ENCODE results near the gene PHF2. TPM values are rescaled to one million over a fixed set of nuclear protein-coding genes. Genes with fewer than 3 reads are reported as not detected.

The PHF2 gene
- total RNA-seq, 1 experiment from 2014 or later = 10.3 TPM

DNA sequence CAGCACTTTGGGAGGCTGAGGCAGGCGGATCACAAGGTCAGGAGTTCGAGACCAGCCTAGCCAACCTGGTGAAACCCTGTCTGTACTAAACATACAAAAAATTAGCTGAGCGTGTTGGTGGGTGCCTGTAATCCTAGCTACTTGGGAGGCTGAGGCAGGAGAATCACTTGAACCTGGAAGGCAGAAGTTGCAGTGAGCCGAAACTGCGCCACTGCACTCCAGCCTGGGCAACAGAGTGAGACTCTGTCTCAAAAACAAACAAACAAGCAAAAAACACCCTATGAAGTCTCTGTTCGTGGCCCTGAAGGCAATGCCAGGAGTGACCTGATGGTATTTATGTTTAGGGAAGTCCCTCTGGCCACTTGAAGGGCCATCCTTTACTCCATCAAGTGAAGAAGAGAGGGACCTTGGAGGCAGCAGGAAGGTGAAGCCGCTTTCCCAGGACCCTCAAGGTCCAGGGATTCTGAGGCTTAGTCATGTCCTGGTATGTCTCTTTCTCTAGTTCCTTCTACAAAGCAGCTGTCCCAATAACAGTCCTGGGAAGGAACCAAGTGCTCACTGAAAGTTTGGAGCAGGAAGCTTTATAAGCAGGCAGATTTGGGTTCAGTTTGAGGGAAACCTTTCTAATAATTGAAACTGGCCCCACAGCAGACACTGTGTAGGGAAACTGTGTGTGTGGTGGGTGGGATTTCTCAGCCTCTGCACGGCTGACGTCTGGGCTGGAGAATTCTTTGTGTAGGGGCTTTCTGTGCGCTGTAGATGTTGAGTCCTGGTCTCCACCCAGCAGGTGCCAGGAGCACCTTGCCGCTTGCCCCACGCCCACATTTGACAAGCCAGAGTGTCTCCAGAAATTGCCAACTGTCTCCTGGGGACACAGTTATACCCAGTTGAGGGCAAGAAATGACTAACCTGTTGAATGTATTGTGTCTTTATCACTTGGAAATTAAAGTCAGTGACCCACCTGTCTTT is 12.5 kb downstream of the PHF2 start:
- H3K4me1 Mint-ChIP-seq (ENCODE audit: low read depth, unreplicated experiment) = no peaks in the 10 kb centered on the region
- ChIA-PET CTCF (no interaction called here), POLR2A (no interaction called here)
- H3K4me3 ChIP-seq (ENCODE audit: low read depth, low read length) = no peak overlapping the region
- H3K27me3 ChIP-seq (replicated peaks; ENCODE audit: control insufficient read depth, insufficient read depth, low read length) = no peaks in the 10 kb centered on the region
- TF ChIP-seq, protein P1, sequence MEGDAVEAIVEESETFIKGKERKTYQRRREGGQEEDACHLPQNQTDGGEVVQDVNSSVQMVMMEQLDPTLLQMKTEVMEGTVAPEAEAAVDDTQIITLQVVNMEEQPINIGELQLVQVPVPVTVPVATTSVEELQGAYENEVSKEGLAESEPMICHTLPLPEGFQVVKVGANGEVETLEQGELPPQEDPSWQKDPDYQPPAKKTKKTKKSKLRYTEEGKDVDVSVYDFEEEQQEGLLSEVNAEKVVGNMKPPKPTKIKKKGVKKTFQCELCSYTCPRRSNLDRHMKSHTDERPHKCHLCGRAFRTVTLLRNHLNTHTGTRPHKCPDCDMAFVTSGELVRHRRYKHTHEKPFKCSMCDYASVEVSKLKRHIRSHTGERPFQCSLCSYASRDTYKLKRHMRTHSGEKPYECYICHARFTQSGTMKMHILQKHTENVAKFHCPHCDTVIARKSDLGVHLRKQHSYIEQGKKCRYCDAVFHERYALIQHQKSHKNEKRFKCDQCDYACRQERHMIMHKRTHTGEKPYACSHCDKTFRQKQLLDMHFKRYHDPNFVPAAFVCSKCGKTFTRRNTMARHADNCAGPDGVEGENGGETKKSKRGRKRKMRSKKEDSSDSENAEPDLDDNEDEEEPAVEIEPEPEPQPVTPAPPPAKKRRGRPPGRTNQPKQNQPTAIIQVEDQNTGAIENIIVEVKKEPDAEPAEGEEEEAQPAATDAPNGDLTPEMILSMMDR (IDR thresholded peaks at IDR 0.05; ENCODE audit: insufficient read depth in 1 of 2, low read depth in 1 of 2, low read length in 1 of 2, severe bottlenecking in 1 of 2, unreplicated experiment in 1 of 2) = no peak
- no peaks in the 10 kb centered on the region for H3K9me3 Mint-ChIP-seq (ENCODE audit: unreplicated experiment)
- no peaks in the 10 kb centered on the region for H3K9me3 ChIP-seq
- intact Hi-C loops (cut with micrococcal nuclease; ENCODE audit: unreplicated experiment) = no loop called here
- no peak overlapping the region for H3K27ac Mint-ChIP-seq (ENCODE audit: unreplicated experiment)
- H3K4me1 ChIP-seq = peaks cover 3% of the 10 kb centered on the region; the same call in 1 of the 2 replicates
- H3K4me3 Mint-ChIP-seq (ENCODE audit: unreplicated experiment) = no peak overlapping the region
- H3K36me3 ChIP-seq (ENCODE audit: control insufficient read depth, insufficient read depth, low read length) = no peaks in the 10 kb centered on the region
- no peaks in the 10 kb centered on the region for H3K27me3 Mint-ChIP-seq (ENCODE audit: insufficient read depth, unreplicated experiment)
- no TSS peak for BruUV-seq (replicated peaks)
- peaks cover 5% of the 10 kb centered on the region for H3K36me3 Mint-ChIP-seq (ENCODE audit: insufficient read depth, unreplicated experiment)
- no peak for DNase-seq

DNA sequence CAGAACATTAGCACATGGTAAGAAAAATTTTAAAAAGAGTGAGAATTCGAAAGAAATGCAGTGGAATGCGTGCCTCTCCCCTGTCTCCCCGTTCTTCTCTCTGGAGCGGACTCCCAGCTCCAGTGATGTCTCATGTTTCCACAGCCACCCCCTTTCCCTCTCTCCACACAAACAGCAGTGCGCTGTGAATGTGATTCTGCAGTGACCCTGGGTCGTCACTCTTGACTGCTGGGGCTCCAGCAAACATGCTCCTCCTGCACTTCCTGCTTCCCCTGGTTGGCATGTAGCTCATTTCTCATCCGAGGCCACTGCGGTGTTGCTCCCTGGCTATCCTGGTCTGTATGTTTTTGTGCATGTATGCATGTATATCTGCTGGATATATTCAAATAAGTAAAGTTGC is 13.3 kb downstream of the PHF2 start:
- H3K27me3 Mint-ChIP-seq (ENCODE audit: insufficient read depth, unreplicated experiment) = no peaks in the 10 kb centered on the region
- BruUV-seq (replicated peaks) = no TSS peak
- H3K4me3 Mint-ChIP-seq (ENCODE audit: unreplicated experiment) = no peak overlapping the region
- H3K27ac Mint-ChIP-seq (ENCODE audit: unreplicated experiment) = no peak overlapping the region
- Histone ChIP-seq H3K4me1 (peaks cover 3% of the 10 kb centered on the region; the same call in 1 of the 2 replicates), H3K36me3 (ENCODE audit: control insufficient read depth, insufficient read depth, low read length) (no peaks in the 10 kb centered on the region), H3K4me3 (ENCODE audit: low read depth, low read length) (no peak overlapping the region), H3K9me3 (no peaks in the 10 kb centered on the region), H3K27me3 (replicated peaks; ENCODE audit: control insufficient read depth, insufficient read depth, low read length) (no peaks in the 10 kb centered on the region)
- H3K4me1 Mint-ChIP-seq (ENCODE audit: low read depth, unreplicated experiment) = no peaks in the 10 kb centered on the region
- POLR2A ChIA-PET = no interaction called here
- TF ChIP-seq, protein P1 (IDR thresholded peaks at IDR 0.05; ENCODE audit: insufficient read depth in 1 of 2, low read depth in 1 of 2, low read length in 1 of 2, severe bottlenecking in 1 of 2, unreplicated experiment in 1 of 2) = no peak
- H3K9me3 Mint-ChIP-seq (ENCODE audit: unreplicated experiment) = no peaks in the 10 kb centered on the region
- peaks cover 5% of the 10 kb centered on the region for H3K36me3 Mint-ChIP-seq (ENCODE audit: insufficient read depth, unreplicated experiment)
- intact Hi-C loops (cut with micrococcal nuclease; ENCODE audit: unreplicated experiment) = no loop called here
- no peak for DNase-seq
- CTCF ChIA-PET = no interaction called here

DNA sequence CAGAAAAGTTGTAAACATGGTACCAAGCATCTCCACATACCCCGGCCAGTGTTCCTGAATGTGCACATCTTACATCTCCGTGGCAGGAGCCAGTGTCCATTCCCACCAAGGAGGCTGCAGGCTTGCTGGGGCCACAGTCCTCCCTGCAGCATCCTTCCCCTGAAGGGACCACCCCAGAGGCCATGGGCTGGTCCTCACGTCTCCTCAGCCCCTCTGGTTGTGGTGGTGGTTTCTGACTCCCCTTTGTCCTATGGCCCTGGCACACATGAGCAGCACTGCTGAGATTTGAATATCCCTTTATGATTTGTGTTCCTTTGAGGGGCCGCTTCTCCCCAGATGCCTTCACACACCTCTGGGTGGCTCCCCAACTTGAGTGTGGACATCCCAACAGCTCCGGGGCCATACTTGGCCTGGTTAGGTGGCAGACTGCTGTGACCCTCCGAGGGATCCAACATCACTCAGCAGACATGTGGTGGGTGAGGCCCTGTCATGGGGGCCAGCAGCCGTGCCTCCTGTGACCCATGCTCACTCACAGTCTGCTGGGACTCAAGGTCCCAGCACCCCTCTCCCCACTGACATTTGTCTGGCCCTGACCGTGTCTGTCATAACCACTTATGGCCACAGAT is 14.3 kb downstream of the PHF2 start:
- Mint-ChIP-seq H3K4me3 (ENCODE audit: unreplicated experiment) (no peak overlapping the region), H3K27ac (ENCODE audit: unreplicated experiment) (no peak overlapping the region), H3K4me1 (ENCODE audit: low read depth, unreplicated experiment) (no peaks in the 10 kb centered on the region), H3K36me3 (ENCODE audit: insufficient read depth, unreplicated experiment) (no peaks in the 10 kb centered on the region), H3K9me3 (ENCODE audit: unreplicated experiment) (no peaks in the 10 kb centered on the region), H3K27me3 (ENCODE audit: insufficient read depth, unreplicated experiment) (no peaks in the 10 kb centered on the region)
- no peak for DNase-seq
- H3K4me1 ChIP-seq = peaks cover 3% of the 10 kb centered on the region; the same call in 1 of the 2 replicates
- H3K4me3 ChIP-seq (ENCODE audit: low read depth, low read length) = no peak overlapping the region
- CTCF ChIA-PET = no interaction called here
- POLR2A ChIA-PET = no interaction called here
- H3K36me3 ChIP-seq (ENCODE audit: control insufficient read depth, insufficient read depth, low read length) = no peaks in the 10 kb centered on the region
- TF ChIP-seq, protein P1 (IDR thresholded peaks at IDR 0.05; ENCODE audit: insufficient read depth in 1 of 2, low read depth in 1 of 2, low read length in 1 of 2, severe bottlenecking in 1 of 2, unreplicated experiment in 1 of 2) = no peak
- no TSS peak for BruUV-seq (replicated peaks)
- intact Hi-C loops (cut with micrococcal nuclease; ENCODE audit: unreplicated experiment) = no loop called here
- no peaks in the 10 kb centered on the region for H3K27me3 ChIP-seq (replicated peaks; ENCODE audit: control insufficient read depth, insufficient read depth, low read length)
- no peaks in the 10 kb centered on the region for H3K9me3 ChIP-seq
